Measurements from ENCODE around the gene RHOF. TPM values are rescaled to one million over a fixed set of nuclear protein-coding genes. Genes with fewer than 3 reads are reported as not detected.
A peak's percentile ranks its signal among the peaks of the same experiment; 100 is the strongest.
"Not testable (repeated sequence)": the region's sequence is repeated elsewhere in the genome, so short reads cannot be mapped to it uniquely, and the experiment has no call there.

Gene RHOF
- total RNA-seq, 2 donors from 2014 or later, result 9.5 to 23.5 TPM

GRCh38 chr12:121792607-121793439, 665 bp downstream of the RHOF start:
- DNase-seq (ENCODE audit: low spot score), result no peak
- WGBS, result 55% methylated on average over 40 of the region's 48 CpGs
- Histone ChIP-seq H3K9me3 (no peaks in the 10 kb centered on the region), H3K27ac (peak overlapping the region; percentile 53 to 64), H3K36me3 (no peaks in the 10 kb centered on the region), H3K27me3 (replicated peaks; ENCODE audit: insufficient read depth) (no peaks in the 10 kb centered on the region), H3K4me3 (peak overlapping the region; percentile 42 to 46), H3K4me1 (replicated peaks) (peaks cover 30% of the 10 kb centered on the region)
- no peak for TF ChIP-seq CTCF (IDR thresholded peaks at IDR 0.05)
- no peak for TF ChIP-seq POLR2A (IDR thresholded peaks at IDR 0.05)
- TF ChIP-seq POLR2AphosphoS5 (IDR thresholded peaks at IDR 0.05), result no peak
- intact Hi-C loops (cut with DNase I), result loop anchor here (5.0 kb wide), 1 partner anchor 96 kb away; no protein-coding TSS in a partner anchor

- Histone ChIP-seq H3K27ac (no peak overlapping the region), H3K4me1 (replicated peaks) (peaks cover 22% of the 10 kb centered on the region), H3K27me3 (replicated peaks; ENCODE audit: insufficient read depth) (no peaks in the 10 kb centered on the region), H3K4me3 (no peak overlapping the region), H3K36me3 (no peaks in the 10 kb centered on the region), H3K9me3 (no peaks in the 10 kb centered on the region)
- intact Hi-C loops (cut with DNase I), result loop anchor here (5.0 kb wide), 1 partner anchor 95 kb away; no protein-coding TSS in a partner anchor
- TF ChIP-seq POLR2AphosphoS5 (IDR thresholded peaks at IDR 0.05) (no peak), POLR2A (IDR thresholded peaks at IDR 0.05) (no peak), CTCF (IDR thresholded peaks at IDR 0.05) (no peak)
- 76% methylated on average over 13 of the region's 14 CpGs for WGBS
- no peak for DNase-seq (ENCODE audit: low spot score)
Observed at GRCh38 chr12:121791671-121792551, 1.6 kb downstream of the RHOF start.

- not testable (repeated sequence) for H3K27me3 ChIP-seq (replicated peaks; ENCODE audit: insufficient read depth); H3K27ac ChIP-seq; DNase-seq (ENCODE audit: low spot score); H3K9me3 ChIP-seq; H3K36me3 ChIP-seq; H3K4me3 ChIP-seq
- 97% methylated on average over 8 of the region's 8 CpGs for WGBS
- H3K4me1 ChIP-seq (replicated peaks), result peaks cover 13% of the 10 kb centered on the region
- intact Hi-C loops (cut with DNase I), result loop anchor here (5.0 kb wide), 1 partner anchor 93 kb away; no protein-coding TSS in a partner anchor
Observed at GRCh38 chr12:121790785-121791184, 2.7 kb downstream of the RHOF start.

- Histone ChIP-seq H3K4me1 (replicated peaks) (peaks cover 8% of the 10 kb centered on the region), H3K36me3 (no peaks in the 10 kb centered on the region), H3K27me3 (replicated peaks; ENCODE audit: insufficient read depth) (no peaks in the 10 kb centered on the region), H3K4me3 (no peak overlapping the region), H3K9me3 (no peaks in the 10 kb centered on the region), H3K27ac (no peak overlapping the region)
- intact Hi-C loops (cut with DNase I), result loop anchor here (5.0 kb wide), 1 partner anchor 93 kb away; no protein-coding TSS in a partner anchor
- no peak for DNase-seq (ENCODE audit: low spot score)
- WGBS, result 64% methylated on average over 28 of the region's 28 CpGs
- TF ChIP-seq POLR2AphosphoS5 (IDR thresholded peaks at IDR 0.05), result no peak
- no peak for TF ChIP-seq POLR2A (IDR thresholded peaks at IDR 0.05)
- no peak for TF ChIP-seq CTCF (IDR thresholded peaks at IDR 0.05)
Observed at GRCh38 chr12:121789800-121790728, 3.4 kb downstream of the RHOF start.

Measured in prostate gland (tissue), 2 donors.